DOHH2 (cell line): ENCODE measurements around the gene FLYWCH2.

ENCODE experiments used
- EZH2phosphoT487 ChIP-seq: fragments of 200-600 bp; sonication (generic); IDR thresholded peaks from 2 replicates; pipeline ENCODE4 v1.6.1; 2017; ENCODE audit warnings: borderline replicate concordance, mild to moderate bottlenecking, antibody characterized with exemption, low read length, moderate library complexity, mixed read lengths
- TF ChIP-seq, protein P1 (sequence below): fragments of 200-600 bp; sonication (generic); IDR thresholded peaks from one replicate; pipeline ENCODE4 v1.5.1; 2014; ENCODE audit warnings: antibody characterized with exemption, mild to moderate bottlenecking, low read depth, low read length; ENCODE audit not compliant: poor library complexity, severe bottlenecking

DNA sequence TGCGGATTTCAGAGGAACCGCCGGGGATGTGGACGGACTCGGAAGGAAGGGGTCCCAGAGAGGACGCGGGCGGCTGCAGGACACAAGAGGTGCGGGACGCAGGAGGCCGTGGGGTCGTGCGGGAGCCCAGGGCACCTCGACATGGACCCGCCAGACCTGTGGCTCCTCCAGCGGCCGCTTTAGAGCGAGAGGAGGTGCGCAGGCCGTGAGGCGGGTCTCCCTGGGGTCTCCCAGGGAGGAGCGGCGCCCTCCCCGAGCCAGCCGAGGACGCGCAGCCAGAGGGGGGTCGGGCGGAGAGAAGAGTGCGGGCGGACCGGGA is 21.9 kb downstream of the FLYWCH2 start:
- TF ChIP-seq, protein P1, sequence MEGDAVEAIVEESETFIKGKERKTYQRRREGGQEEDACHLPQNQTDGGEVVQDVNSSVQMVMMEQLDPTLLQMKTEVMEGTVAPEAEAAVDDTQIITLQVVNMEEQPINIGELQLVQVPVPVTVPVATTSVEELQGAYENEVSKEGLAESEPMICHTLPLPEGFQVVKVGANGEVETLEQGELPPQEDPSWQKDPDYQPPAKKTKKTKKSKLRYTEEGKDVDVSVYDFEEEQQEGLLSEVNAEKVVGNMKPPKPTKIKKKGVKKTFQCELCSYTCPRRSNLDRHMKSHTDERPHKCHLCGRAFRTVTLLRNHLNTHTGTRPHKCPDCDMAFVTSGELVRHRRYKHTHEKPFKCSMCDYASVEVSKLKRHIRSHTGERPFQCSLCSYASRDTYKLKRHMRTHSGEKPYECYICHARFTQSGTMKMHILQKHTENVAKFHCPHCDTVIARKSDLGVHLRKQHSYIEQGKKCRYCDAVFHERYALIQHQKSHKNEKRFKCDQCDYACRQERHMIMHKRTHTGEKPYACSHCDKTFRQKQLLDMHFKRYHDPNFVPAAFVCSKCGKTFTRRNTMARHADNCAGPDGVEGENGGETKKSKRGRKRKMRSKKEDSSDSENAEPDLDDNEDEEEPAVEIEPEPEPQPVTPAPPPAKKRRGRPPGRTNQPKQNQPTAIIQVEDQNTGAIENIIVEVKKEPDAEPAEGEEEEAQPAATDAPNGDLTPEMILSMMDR = no peak
- TF ChIP-seq EZH2phosphoT487 = no peak
